GM12891 (cell line): ENCODE results near the gene SAC3D1.

Experiments
- PAX5 ChIP-seq: IDR thresholded peaks from 2 replicates; pipeline ENCODE4 v1.6.1; 2011; ENCODE audit warnings: low read length, moderate library complexity, mild to moderate bottlenecking; ENCODE audit not compliant: insufficient read depth, severe bottlenecking
- POLR2A ChIP-seq: IDR thresholded peaks from 2 replicates; pipeline ENCODE4 v1.6.1; 2011; ENCODE audit warnings: low read depth, low read length, control low read depth
- POLR2AphosphoS5 ChIP-seq: IDR thresholded peaks from 2 replicates; pipeline ENCODE4 v1.6.1; 2011; ENCODE audit warnings: low read depth, low read length, control low read depth
- SPI1 ChIP-seq: IDR thresholded peaks from 2 replicates; pipeline ENCODE4 v1.6.1; 2011; ENCODE audit warnings: low read depth, low read length, control low read depth
- TAF1 ChIP-seq: IDR thresholded peaks from 2 replicates; pipeline ENCODE4 v1.6.1; 2011; ENCODE audit warnings: low read depth, low read length, control low read depth

DNA sequence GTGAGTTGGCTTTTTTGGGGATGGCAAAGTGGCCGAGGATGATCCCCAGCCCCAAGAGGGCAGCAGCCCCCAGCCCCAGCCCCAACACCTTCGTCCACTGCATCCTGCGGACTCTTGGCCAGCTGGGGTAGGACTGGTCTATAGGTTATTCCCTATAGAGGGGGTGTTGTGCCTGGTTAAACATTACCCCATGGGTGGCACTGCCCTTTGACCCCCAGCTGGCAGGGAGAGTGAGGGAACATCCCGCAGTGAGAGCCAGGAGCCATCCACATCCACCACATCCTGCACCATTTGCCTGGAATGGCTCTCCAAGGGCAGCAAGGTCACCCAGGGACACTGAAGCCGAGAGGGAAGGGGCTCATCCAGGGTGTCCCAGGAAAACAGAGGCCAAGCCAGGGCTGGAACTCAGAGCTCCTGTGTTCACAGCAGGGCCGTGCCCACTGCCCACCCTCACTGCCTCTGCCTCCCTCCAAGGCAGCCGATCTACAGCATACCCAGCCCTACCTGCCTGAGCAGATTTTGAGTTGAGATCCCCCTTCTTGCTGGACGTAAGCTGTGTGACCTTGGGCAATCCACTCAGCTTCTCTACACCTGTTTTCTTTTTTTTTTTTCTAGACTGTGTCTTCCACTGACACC, 17.5 kb downstream of the SAC3D1 start, which contains the start of gene NAALADL1:
- TF ChIP-seq POLR2AphosphoS5 (no peak), TAF1 (no peak), POLR2A (no peak), SPI1 (no peak), PAX5 (no peak)
